Mammary epithelial cell (primary cell): ENCODE data around the gene VSIG8.

ENCODE experiments used
- EZH2 ChIP-seq: IDR thresholded peaks from 2 replicates; pipeline ENCODE4 v1.6.1; 2012; ENCODE audit warnings: low read length, inconsistent platforms, borderline replicate concordance
- TF ChIP-seq, protein P1 (sequence below), 2 donors: IDR thresholded peaks in 1 of 2; conservative IDR thresholded peaks in 1 of 2; 2 replicates each; pipeline ENCODE4 v1.5.1; 2011 to 2012; ENCODE audit warnings: inconsistent platforms in 2 of 2, low read length in 2 of 2, mild to moderate bottlenecking in 2 of 2, control low read depth in 1 of 2, low read depth in 1 of 2; ENCODE audit not compliant: insufficient read depth in 1 of 2; ENCODE audit errors: extremely low read depth in 1 of 2

DNA sequence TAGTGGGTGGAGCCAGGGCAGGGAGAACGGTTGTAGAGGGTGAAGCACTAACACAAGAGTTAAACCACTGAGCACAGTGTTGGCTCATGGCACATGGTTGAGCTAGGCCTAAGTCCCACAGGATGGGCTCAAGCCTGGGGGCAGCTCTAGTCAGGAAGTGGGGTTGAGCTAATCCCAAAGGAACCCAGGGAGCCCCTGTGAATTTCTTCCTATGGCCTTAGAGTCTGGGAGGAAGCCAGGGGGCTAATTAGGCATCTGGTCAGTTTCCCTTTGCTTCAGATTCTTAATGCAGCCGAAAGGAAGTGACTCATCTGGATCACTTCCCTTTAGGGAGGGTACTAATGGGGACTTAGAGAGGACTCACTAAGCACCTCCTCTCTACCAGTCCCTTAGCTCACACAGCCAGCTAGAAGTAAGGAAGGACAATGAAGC lies 27.4 kb upstream of the VSIG8 start:
- TF ChIP-seq, protein P1, sequence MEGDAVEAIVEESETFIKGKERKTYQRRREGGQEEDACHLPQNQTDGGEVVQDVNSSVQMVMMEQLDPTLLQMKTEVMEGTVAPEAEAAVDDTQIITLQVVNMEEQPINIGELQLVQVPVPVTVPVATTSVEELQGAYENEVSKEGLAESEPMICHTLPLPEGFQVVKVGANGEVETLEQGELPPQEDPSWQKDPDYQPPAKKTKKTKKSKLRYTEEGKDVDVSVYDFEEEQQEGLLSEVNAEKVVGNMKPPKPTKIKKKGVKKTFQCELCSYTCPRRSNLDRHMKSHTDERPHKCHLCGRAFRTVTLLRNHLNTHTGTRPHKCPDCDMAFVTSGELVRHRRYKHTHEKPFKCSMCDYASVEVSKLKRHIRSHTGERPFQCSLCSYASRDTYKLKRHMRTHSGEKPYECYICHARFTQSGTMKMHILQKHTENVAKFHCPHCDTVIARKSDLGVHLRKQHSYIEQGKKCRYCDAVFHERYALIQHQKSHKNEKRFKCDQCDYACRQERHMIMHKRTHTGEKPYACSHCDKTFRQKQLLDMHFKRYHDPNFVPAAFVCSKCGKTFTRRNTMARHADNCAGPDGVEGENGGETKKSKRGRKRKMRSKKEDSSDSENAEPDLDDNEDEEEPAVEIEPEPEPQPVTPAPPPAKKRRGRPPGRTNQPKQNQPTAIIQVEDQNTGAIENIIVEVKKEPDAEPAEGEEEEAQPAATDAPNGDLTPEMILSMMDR (conservative IDR thresholded peaks at IDR 0.05 in 1 of 2, IDR thresholded peaks at IDR 0.05 in 1 of 2; ENCODE audit: extremely low read depth in 1 of 2, insufficient read depth in 1 of 2, low read depth in 1 of 2, low read length in 2 of 2): no peak
- TF ChIP-seq EZH2: no peak
